ENCODE measurements around the gene HPN. TPM values are rescaled to one million over a fixed set of nuclear protein-coding genes. Genes with fewer than 3 reads are reported as not detected.
A peak's percentile ranks its signal among the peaks of the same experiment; 100 is the strongest.

Gene HPN
- total and polyA plus RNA-seq, 2 of the 13 experiments (the other 11 are each of a cell fraction or from before 2014, with no cell fraction given) = 46.7 to 261 TPM

GRCh38 chr19:35052599-35053190, 11.2 kb downstream of the HPN start:
- intact Hi-C loops (cut with micrococcal nuclease; ENCODE audit: unreplicated experiment) = no loop called here
- ATAC-seq (no peak), DNase-seq (ENCODE audit: low spot score) (no peak), FAIRE-seq (no peak)
- ChIA-PET POLR2A (interaction anchor here (3.2 kb wide), 1 partner anchor 10 kb away, joined by 8 read pairs; the partner anchor contains the start of gene HPN), CTCF (ENCODE audit: low intra/inter-chr PET ratio, low total read pairs) (no interaction called here)
- H4K20me1 ChIP-seq (ENCODE audit: insufficient read depth, low read length) = peaks cover 53% of the 10 kb centered on the region; the same call in 1 of the 2 replicates
- in situ Hi-C loops (cut with HindIII; ENCODE audit: extremely low pct_ligation_motif_present, low pct_unique_long_range_greater_than_20kb) = no loop called here
- 94% methylated on average over 8 of the region's 8 CpGs for WGBS (ENCODE audit: low lambda C conversion rate)
- no peaks in the 10 kb centered on the region for H3K9me3 ChIP-seq (ENCODE audit: low read length)
- no peak overlapping the region for H3K9ac ChIP-seq (ENCODE audit: insufficient read depth, low read depth, low read length)
- peaks cover 25 to 45% of the 10 kb centered on the region in 2 experiments; a peak in 4 of 5 replicates for H3K36me3 ChIP-seq (replicated peaks in 1 of 2; ENCODE audit: control insufficient read depth in 1 of 2, insufficient read depth in 2 of 2, low read length in 2 of 2)
- no peak overlapping the region for H3K4me2 ChIP-seq (ENCODE audit: low read depth, low read length)
- BruUV-seq (replicated peaks) = no TSS peak
- peaks cover 6% of the 10 kb centered on the region; the same call in 1 of the 2 replicates for H3K4me1 ChIP-seq (ENCODE audit: insufficient read depth, low read length)
- no peak overlapping the region for H3K4me3 ChIP-seq (replicated peaks in 1 of 3; ENCODE audit: insufficient read depth in 1 of 3, low read depth in 2 of 3, low read length in 3 of 3)
- H2AFZ ChIP-seq (ENCODE audit: low read length) = no peak overlapping the region
- H3K79me2 ChIP-seq (ENCODE audit: insufficient read depth, low read length) = peaks cover 6% of the 10 kb centered on the region
- no peaks in the 10 kb centered on the region for H3K27me3 ChIP-seq (ENCODE audit: control insufficient read depth in 1 of 2, insufficient read depth in 2 of 2, low read length in 2 of 2)
- H3K27ac ChIP-seq (ENCODE audit: extremely low read length, insufficient read depth, low read length) = no peak overlapping the region
- TF ChIP-seq RERE (CRISPR knock-in tag; IDR thresholded peaks at IDR 0.05; ENCODE audit: low read depth) (no peak), NFAT5 (CRISPR knock-in tag; IDR thresholded peaks at IDR 0.05) (no peak), ZNF879 (CRISPR knock-in tag; IDR thresholded peaks at IDR 0.05) (no peak), U2AF1 (optimal IDR thresholded peaks at IDR 0.05; ENCODE audit: low read depth, low read length) (no peak), GMEB2 (CRISPR knock-in tag; IDR thresholded peaks at IDR 0.05; ENCODE audit: low read depth) (no peak), ZKSCAN1 (IDR thresholded peaks at IDR 0.05; ENCODE audit: low read length) (peak; percentile 65), HNRNPUL1 (IDR thresholded peaks at IDR 0.05; ENCODE audit: low read depth, low read length) (no peak), HIVEP1 (CRISPR knock-in tag; IDR thresholded peaks at IDR 0.05) (no peak), NCOR1 (IDR thresholded peaks at IDR 0.05; ENCODE audit: borderline replicate concordance, low read length) (no peak), ZNF615 (CRISPR knock-in tag; IDR thresholded peaks at IDR 0.05; ENCODE audit: borderline replicate concordance) (no peak), POLR2AphosphoS5 (IDR thresholded peaks at IDR 0.05; ENCODE audit: low read depth, low read length) (0 out of 2 replicates have a peak, but pooled peaks have one; percentile 7), SIN3A (IDR thresholded peaks at IDR 0.05; ENCODE audit: borderline replicate concordance, low read depth, low read length) (no peak)
